ENCODE measurements around the gene MAP3K7.
"Not testable (repeated sequence)": the region's sequence is repeated elsewhere in the genome, so short reads cannot be mapped to it uniquely, and the experiment has no call there.

Gene MAP3K7

GRCh38 chr6:90575267-90575666 lies 11.6 kb downstream of the MAP3K7 start:
- DNase-seq, result no peak

- no peak for DNase-seq
Observed at GRCh38 chr6:90574610-90575009, 12.3 kb downstream of the MAP3K7 start.

- no peak for DNase-seq
Observed at GRCh38 chr6:90573624-90574023, 13.2 kb downstream of the MAP3K7 start.

GRCh38 chr6:90572856-90573255 lies 14.0 kb downstream of the MAP3K7 start:
- DNase-seq, result no peak

GRCh38 chr6:90569223-90569622 lies 17.6 kb downstream of the MAP3K7 start:
- no peak for DNase-seq

GRCh38 chr6:90567682-90568081 lies 19.2 kb downstream of the MAP3K7 start:
- not testable (repeated sequence) for DNase-seq

- not testable (repeated sequence) for DNase-seq
Observed at GRCh38 chr6:90562341-90562740, 24.5 kb downstream of the MAP3K7 start.

- no peak for DNase-seq
Observed at GRCh38 chr6:90559931-90560330, 26.9 kb downstream of the MAP3K7 start.

GRCh38 chr6:90557006-90557405 lies 29.9 kb downstream of the MAP3K7 start:
- DNase-seq, result no peak

- DNase-seq, result no peak
Observed at GRCh38 chr6:90547991-90548390, 38.9 kb downstream of the MAP3K7 start.

GRCh38 chr6:90547079-90547478 lies 39.8 kb downstream of the MAP3K7 start:
- no peak for DNase-seq

- DNase-seq, result no peak
Observed at GRCh38 chr6:90545448-90545847, 41.4 kb downstream of the MAP3K7 start.

- no peak for DNase-seq
Observed at GRCh38 chr6:90544741-90545140, 42.1 kb downstream of the MAP3K7 start.

GRCh38 chr6:90544081-90544480 lies 42.8 kb downstream of the MAP3K7 start:
- DNase-seq, result no peak

GRCh38 chr6:90541221-90541620 lies 45.7 kb downstream of the MAP3K7 start:
- no peak for DNase-seq

GRCh38 chr6:90538278-90539046 lies 48.4 kb downstream of the MAP3K7 start:
- no peak for DNase-seq

- no peak for DNase-seq
Observed at GRCh38 chr6:90537723-90538258, 49.1 kb downstream of the MAP3K7 start.

- DNase-seq, result no peak
Observed at GRCh38 chr6:90537027-90537426, 49.8 kb downstream of the MAP3K7 start.

GRCh38 chr6:90536520-90536919 lies 50.4 kb downstream of the MAP3K7 start:
- DNase-seq, result no peak

GRCh38 chr6:90534337-90535025 lies 52.4 kb downstream of the MAP3K7 start:
- no peak for DNase-seq

GRCh38 chr6:90533615-90534336 lies 53.1 kb downstream of the MAP3K7 start:
- no peak for DNase-seq

- no peak for DNase-seq
Observed at GRCh38 chr6:90530882-90531281, 56.0 kb downstream of the MAP3K7 start.

- DNase-seq, result no peak
Observed at GRCh38 chr6:90525421-90525820, 61.5 kb downstream of the MAP3K7 start.

All from activated CD4-positive, alpha-beta T cell treated with anti-CD3 and anti-CD28 coated beads for 4 hours (primary cell).